HepG2 (cell line): ENCODE data around the gene HSD3B7. TPM values are rescaled to one million over a fixed set of nuclear protein-coding genes. Genes with fewer than 3 reads are reported as not detected.

ENCODE experiments used
- AGO2 ChIP-seq: fragments of 200-400 bp; formaldehyde crosslinking; optimal IDR thresholded peaks from 2 replicates; pipeline ENCODE3; 2017; ENCODE audit warnings: mild to moderate bottlenecking, low read depth, low read length, moderate library complexity
- ATF5 ChIP-seq: sonication (generic); formaldehyde crosslinking; IDR thresholded peaks from 2 replicates; pipeline ENCODE4 v1.4.0; 2020; ENCODE audit warnings: mild to moderate bottlenecking, low read depth, missing genetic modification reagents
- CREM ChIP-seq, 2 experiments: sonication (generic) in 1 of 2; formaldehyde crosslinking in 1 of 2; IDR thresholded peaks; 2 replicates each; pipeline versions ENCODE4 v1.4.0 to v1.6.1; 2016 to 2020; ENCODE audit warnings: antibody characterized with exemption in 1 of 2, mild to moderate bottlenecking in 1 of 2, missing genetic modification reagents in 1 of 2
- CSRNP2 ChIP-seq: sonication (generic); formaldehyde crosslinking; conservative IDR thresholded peaks from 2 replicates; pipeline ENCODE4 v1.8.0; 2022; ENCODE audit warnings: low read depth, missing genetic modification reagents
- FOXO4 ChIP-seq: sonication (generic); formaldehyde crosslinking; conservative IDR thresholded peaks from 2 replicates; pipeline ENCODE4 v1.8.1; 2023; ENCODE audit warnings: missing genetic modification reagents
- GMEB1 ChIP-seq: sonication (generic); formaldehyde crosslinking; IDR thresholded peaks from 2 replicates; pipeline ENCODE4 v1.5.1; 2020; ENCODE audit warnings: missing genetic modification reagents, mild to moderate bottlenecking, borderline replicate concordance
- GZF1 ChIP-seq: sonication (generic); formaldehyde crosslinking; IDR thresholded peaks from 2 replicates; pipeline ENCODE4 v1.5.1; 2020; ENCODE audit warnings: mild to moderate bottlenecking, missing genetic modification reagents
- KAT7 ChIP-seq: IDR thresholded peaks from 2 replicates; pipeline ENCODE4 v1.6.1; 2018; ENCODE audit warnings: borderline replicate concordance, missing compliant biosample characterization
- MXD3 ChIP-seq: IDR thresholded peaks from 2 replicates; pipeline ENCODE4 v1.6.1; 2016; ENCODE audit warnings: mild to moderate bottlenecking, missing biosample characterization, missing genetic modification reagents
- NFKB2 ChIP-seq: sonication (generic); formaldehyde crosslinking; IDR thresholded peaks from 2 replicates; pipeline ENCODE4 v1.4.0; 2020; ENCODE audit warnings: missing genetic modification reagents, borderline replicate concordance
- RFX3 ChIP-seq: IDR thresholded peaks from 2 replicates; pipeline ENCODE4 v1.6.1; 2016; ENCODE audit warnings: missing biosample characterization, missing genetic modification reagents
- RNF2 ChIP-seq: fragments of 450-650 bp; conservative IDR thresholded peaks from 2 replicates; pipeline ENCODE4 v1.6.1; 2016; ENCODE audit warnings: low read depth
- THAP7 ChIP-seq: sonication (generic); formaldehyde crosslinking; IDR thresholded peaks from 2 replicates; pipeline ENCODE4 v1.8.1; 2023; ENCODE audit warnings: mild to moderate bottlenecking, missing genetic modification reagents
- YY1 ChIP-seq: IDR thresholded peaks from 2 replicates; pipeline ENCODE4 v1.6.1; 2011; ENCODE audit warnings: low read length, low read depth, moderate library complexity, mild to moderate bottlenecking; ENCODE audit not compliant: insufficient read depth, insufficient replicate concordance
- ZBTB37 ChIP-seq: sonication (generic); formaldehyde crosslinking; IDR thresholded peaks from 2 replicates; pipeline ENCODE4 v1.4.0; 2020; ENCODE audit warnings: mild to moderate bottlenecking, missing genetic modification reagents
- ZNF253 ChIP-seq: sonication (generic); formaldehyde crosslinking; IDR thresholded peaks from 2 replicates; pipeline ENCODE4 v1.8.0; 2022; ENCODE audit warnings: mild to moderate bottlenecking, missing genetic modification reagents, borderline replicate concordance
- ZNF362 ChIP-seq: sonication (generic); formaldehyde crosslinking; IDR thresholded peaks from 2 replicates; pipeline ENCODE4 v1.4.0; 2020; ENCODE audit warnings: missing genetic modification reagents, mild to moderate bottlenecking, borderline replicate concordance
- ZNF432 ChIP-seq: sonication (generic); formaldehyde crosslinking; IDR thresholded peaks from 2 replicates; pipeline ENCODE4 v1.5.0; 2020; ENCODE audit warnings: missing genetic modification reagents, mild to moderate bottlenecking, borderline replicate concordance
- ZNF776 ChIP-seq: sonication (generic); formaldehyde crosslinking; IDR thresholded peaks from 2 replicates; pipeline ENCODE4 v1.4.0; 2020; ENCODE audit warnings: mild to moderate bottlenecking, missing genetic modification reagents
- polyA plus RNA-seq, 8 experiments: library from polyadenylated mRNA; depleted of rRNA in 3 of 8; stranded (reverse) in 7 of 8; unstranded in 1 of 8; fragments of >200 nt; fragmentation: Illumina TruSeq in 4 of 8; extraction: Trizol in 4 of 8; gene quantifications; 2 replicates each; pipeline versions ENCODE4 v1.2.1 to v1.2.3, GENCODE V29; 2011 to 2016; ENCODE audit warnings: low read depth in 4 of 8, missing spikeins in 1 of 8, mixed read lengths in 1 of 8; ENCODE audit not compliant: insufficient read depth in 1 of 8
- total RNA-seq, 5 experiments: library from RNA; depleted of rRNA; stranded (reverse); fragments of >200 nt; fragmentation: Illumina TruSeq; extraction: Trizol; gene quantifications; 2 replicates each; pipeline ENCODE4 v1.2.3, GENCODE V29; 2016; ENCODE audit warnings: low read depth in 1 of 5

The HSD3B7 gene
- total and polyA plus RNA-seq, 2 of the 13 experiments (the other 11 are each of a cell fraction or from before 2014, with no cell fraction given): 32.9 to 69.7 TPM

GRCh38 chr16:31023627-31024226, 38.7 kb downstream of the HSD3B7 start (continued):
- TF ChIP-seq ZNF253 (CRISPR knock-in tag) (no peak), GMEB1 (no peak), ZNF362 (peak; percentile 93), THAP7 (no peak), RFX3 (no peak), ZBTB37 (peak; percentile 79; the same call in 1 of the 2 replicates), KAT7 (CRISPR knock-in tag) (no peak; the same call in 1 of the 2 replicates), CREM (IDR thresholded peaks at IDR 0.05) (peak; percentile 37; the same call in 1 of the 2 replicates), CREM (CRISPR knock-in tag; IDR thresholded peaks at IDR 0.05) (no peak), GZF1 (no peak), ZNF776 (CRISPR knock-in tag) (no peak), YY1 (no peak), MXD3 (CRISPR knock-in tag) (no peak), ATF5 (CRISPR knock-in tag) (no peak), AGO2 (no peak), RNF2 (no peak), NFKB2 (CRISPR knock-in tag) (no peak), FOXO4 (CRISPR knock-in tag) (no peak), ZNF432 (CRISPR knock-in tag) (no peak), CSRNP2 (CRISPR knock-in tag) (no peak)
